Mammary epithelial cell (primary cell): ENCODE data around the gene CHCHD10.

ENCODE experiments used
- CTCF ChIP-seq, 2 donors: IDR thresholded peaks in 1 of 2; conservative IDR thresholded peaks in 1 of 2; 2 replicates each; pipeline ENCODE4 v1.5.1; 2011 to 2012; ENCODE audit warnings: inconsistent platforms in 2 of 2, low read length in 2 of 2, mild to moderate bottlenecking in 2 of 2, control low read depth in 1 of 2, low read depth in 1 of 2; ENCODE audit not compliant: insufficient read depth in 1 of 2; ENCODE audit errors: extremely low read depth in 1 of 2
- EZH2 ChIP-seq: IDR thresholded peaks from 2 replicates; pipeline ENCODE4 v1.6.1; 2012; ENCODE audit warnings: low read length, inconsistent platforms, borderline replicate concordance

DNA sequence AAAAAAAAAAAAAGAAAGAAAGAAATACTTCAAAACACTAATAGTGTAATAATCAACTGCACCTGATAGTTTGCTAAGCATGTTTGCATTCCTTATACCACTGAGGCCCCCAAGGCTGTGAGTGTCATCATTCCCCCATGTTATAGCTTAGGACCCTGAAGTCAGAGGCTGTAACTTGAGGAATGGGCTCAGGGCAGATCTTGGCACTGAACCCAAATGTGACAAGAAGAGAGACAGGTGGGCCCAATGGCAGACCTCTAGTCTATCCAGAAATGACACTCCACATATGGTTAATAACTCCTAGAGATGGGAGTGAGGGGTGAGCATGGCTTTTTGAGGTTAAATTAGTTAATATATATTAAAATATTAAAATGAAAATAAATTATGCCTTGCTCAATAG lies 30.1 kb downstream of the CHCHD10 start:
- TF ChIP-seq CTCF (conservative IDR thresholded peaks at IDR 0.05 in 1 of 2, IDR thresholded peaks at IDR 0.05 in 1 of 2; ENCODE audit: extremely low read depth in 1 of 2, insufficient read depth in 1 of 2, low read depth in 1 of 2, low read length in 2 of 2) (no peak), EZH2 (no peak)
